Liver (tissue), 9 donors: ENCODE data around the gene SPATA31C2. TPM values are rescaled to one million over a fixed set of nuclear protein-coding genes. Genes with fewer than 3 reads are reported as not detected.

Experiments used
- DNase-seq: peaks from one replicate; pipeline ENCODE4 v3.0.0-alpha.2; 2017; ENCODE audit warnings: low spot score
- H3K27ac ChIP-seq, 2 donors: one replicate each; pipeline ENCODE4 v1.7.0; 2013; ENCODE audit warnings: inconsistent platforms in 2 of 2, low read length in 2 of 2, control low read depth in 1 of 2, low read depth in 1 of 2, mild to moderate bottlenecking in 1 of 2
- H3K27me3 ChIP-seq, 4 donors: one replicate each; pipeline versions ENCODE4 v1.6.1 to v1.7.0; 2013; ENCODE audit warnings: low read length in 3 of 4, inconsistent platforms in 1 of 4, mild to moderate bottlenecking in 1 of 4, moderate library complexity in 1 of 4; ENCODE audit not compliant: control insufficient read depth in 4 of 4, insufficient read depth in 4 of 4
- H3K36me3 ChIP-seq, 4 donors: one replicate each; pipeline versions ENCODE4 v1.6.1 to v1.7.0; 2013; ENCODE audit warnings: low read length in 3 of 4, mild to moderate bottlenecking in 3 of 4, low read depth in 1 of 4, moderate library complexity in 1 of 4; ENCODE audit not compliant: control insufficient read depth in 4 of 4, insufficient read depth in 3 of 4
- H3K4me1 ChIP-seq, 4 donors: one replicate each; pipeline versions ENCODE4 v1.6.1 to v1.7.0; 2013; ENCODE audit warnings: low read length in 3 of 4, mild to moderate bottlenecking in 3 of 4, moderate library complexity in 1 of 4; ENCODE audit not compliant: control insufficient read depth in 4 of 4, insufficient read depth in 4 of 4
- H3K4me3 ChIP-seq, 3 donors: one replicate each; pipeline versions ENCODE4 v1.6.1 to v1.7.0; 2013; ENCODE audit warnings: low read length in 3 of 3, control low read depth in 1 of 3, low read depth in 1 of 3, mild to moderate bottlenecking in 1 of 3
- H3K9ac ChIP-seq, 2 donors: one replicate each; pipeline ENCODE4 v1.7.0; 2013; ENCODE audit warnings: low read length in 2 of 2, mild to moderate bottlenecking in 2 of 2, moderate library complexity in 2 of 2, control low read depth in 1 of 2, low read depth in 1 of 2
- H3K9me3 ChIP-seq, 4 donors: one replicate each; pipeline versions ENCODE4 v1.6.1 to v1.7.0; 2013; ENCODE audit warnings: low read length in 3 of 4; ENCODE audit not compliant: control insufficient read depth in 4 of 4
- ATF3 ChIP-seq: IDR thresholded peaks from 2 replicates; pipeline ENCODE4 v1.6.1; 2016; ENCODE audit warnings: antibody characterized with exemption
- CTCF ChIP-seq: fragments of 150-350 bp; IDR thresholded peaks from 2 replicates; pipeline ENCODE4 v1.5.1; 2017; ENCODE audit warnings: improper control_type of control experiment, low read depth, low read length; ENCODE audit not compliant: missing input control
- EGR1 ChIP-seq, 2 donors: IDR thresholded peaks; 2 replicates each; pipeline ENCODE4 v1.6.1; 2016 to 2018; ENCODE audit warnings: antibody characterized with exemption in 2 of 2, low read depth in 2 of 2
- FOXA1 ChIP-seq: IDR thresholded peaks from 2 replicates; pipeline ENCODE4 v1.6.1; 2016; ENCODE audit warnings: antibody characterized with exemption
- FOXA2 ChIP-seq: IDR thresholded peaks from 2 replicates; pipeline ENCODE4 v1.6.1; 2016; ENCODE audit warnings: antibody characterized with exemption
- GABPA ChIP-seq, 2 donors: IDR thresholded peaks in 1 of 2; conservative IDR thresholded peaks in 1 of 2; 2 replicates each; pipeline ENCODE4 v1.6.1; 2016; ENCODE audit warnings: antibody characterized with exemption in 2 of 2, mild to moderate bottlenecking in 1 of 2, moderate library complexity in 1 of 2
- HNF4A ChIP-seq, 2 donors: conservative IDR thresholded peaks; 2 replicates each; pipeline ENCODE4 v1.6.1; 2016; ENCODE audit warnings: antibody characterized with exemption in 2 of 2, mild to moderate bottlenecking in 2 of 2
- HNF4G ChIP-seq: IDR thresholded peaks from 2 replicates; pipeline ENCODE4 v1.6.1; 2016; ENCODE audit warnings: antibody characterized with exemption
- JUND ChIP-seq, 2 donors: IDR thresholded peaks; 2 replicates each; pipeline ENCODE4 v1.6.1; 2016; ENCODE audit warnings: antibody characterized with exemption in 2 of 2
- MAX ChIP-seq: IDR thresholded peaks from 2 replicates; pipeline ENCODE4 v1.6.1; 2016; ENCODE audit warnings: antibody characterized with exemption
- NR2F2 ChIP-seq: IDR thresholded peaks from 2 replicates; pipeline ENCODE4 v1.6.1; 2016; ENCODE audit warnings: antibody characterized with exemption
- RAD21 ChIP-seq, 2 donors: IDR thresholded peaks; 2 replicates each; pipeline ENCODE4 v1.6.1; 2016; ENCODE audit warnings: antibody characterized with exemption in 2 of 2, mild to moderate bottlenecking in 2 of 2
- REST ChIP-seq: IDR thresholded peaks from 2 replicates; pipeline ENCODE4 v1.6.1; 2016; ENCODE audit warnings: antibody characterized with exemption, mild to moderate bottlenecking
- RXRA ChIP-seq, 2 donors: IDR thresholded peaks; 2 replicates each; pipeline ENCODE4 v1.6.1; 2017 to 2018; ENCODE audit warnings: antibody characterized with exemption in 2 of 2, mild to moderate bottlenecking in 1 of 2
- SP1 ChIP-seq: IDR thresholded peaks from 2 replicates; pipeline ENCODE4 v1.6.1; 2018; ENCODE audit warnings: antibody characterized with exemption, mild to moderate bottlenecking
- TAF1 ChIP-seq: conservative IDR thresholded peaks from 2 replicates; pipeline ENCODE4 v1.6.1; 2016; ENCODE audit warnings: antibody characterized with exemption, mild to moderate bottlenecking
- YY1 ChIP-seq: IDR thresholded peaks from 2 replicates; pipeline ENCODE4 v1.6.1; 2016; ENCODE audit warnings: antibody characterized with exemption, mild to moderate bottlenecking
- ZBTB33 ChIP-seq: IDR thresholded peaks from 2 replicates; pipeline ENCODE4 v1.6.1; 2016; ENCODE audit warnings: antibody characterized with exemption
- WGBS: extraction: QIAGEN DNeasy Blood & Tissue Kit; methylation state at CpG from one replicate; pipeline ENCODE4 v1.1.7; 2013; 5-methylcytosine and 5-hydroxymethylcytosine counted together
- polyA plus RNA-seq, 2 donors: library from polyadenylated mRNA; stranded (reverse) in 1 of 2; unstranded in 1 of 2; fragments of 200-250 nt in 1 of 2; fragments of >200 nt in 1 of 2; fragmentation: Nextera tagmentation in 1 of 2; extraction: Ambion mirVana in 1 of 2; gene quantifications; one replicate each; pipeline versions ENCODE4 v1.2.1 to v1.2.3, GENCODE V29; 2013 to 2015
- total RNA-seq, 2 donors: library from RNA; depleted of rRNA; stranded (reverse); fragments of >200 nt; gene quantifications; one replicate each; pipeline ENCODE4 v1.2.3, GENCODE V29; 2014
- donor health status: healthy.
- donor health status: healthy.
- donor health status: healthy.
- donor health status: healthy.
- donor health status: healthy.

The SPATA31C2 gene
- total and polyA plus RNA-seq, 4 donors, result not detected

GRCh38 chr9:88166660-88167059 is 28.4 kb upstream of the SPATA31C2 start:
- no peak overlapping the region for H3K4me3 ChIP-seq
- H3K27ac ChIP-seq, result no peak overlapping the region
- peaks cover 0 to 3% (median 0%) of the 10 kb centered on the region in 4 donors for H3K9me3 ChIP-seq
- H3K9ac ChIP-seq, result no peak overlapping the region
- H3K27me3 ChIP-seq, result no peaks in the 10 kb centered on the region
- H3K36me3 ChIP-seq, result no peaks in the 10 kb centered on the region
- DNase-seq, result no peak
- 90% methylated on average over 1 of the region's 1 CpG for WGBS
- TF ChIP-seq ATF3 (no peak), HNF4A (conservative IDR thresholded peaks at IDR 0.05) (no peak), ZBTB33 (no peak), MAX (no peak), SP1 (no peak), YY1 (no peak), HNF4G (no peak), EGR1 (IDR thresholded peaks at IDR 0.05; ENCODE audit: low read depth in 2 of 2) (no peak), GABPA (IDR thresholded peaks at IDR 0.05 in 1 of 2, conservative IDR thresholded peaks at IDR 0.05 in 1 of 2) (no peak), TAF1 (no peak), CTCF (no peak), FOXA1 (no peak), REST (no peak), NR2F2 (no peak), FOXA2 (no peak), JUND (IDR thresholded peaks at IDR 0.05) (no peak), RXRA (IDR thresholded peaks at IDR 0.05) (no peak), RAD21 (IDR thresholded peaks at IDR 0.05) (no peak)
- H3K4me1 ChIP-seq, result peaks cover 0 to 5% (median 1%) of the 10 kb centered on the region in 4 donors
